GM10266 (cell line): ENCODE data around the gene KCNJ16.

ENCODE experiments used
- DNase-seq: peaks from one replicate; pipeline ENCODE4 v3.0.0; 2012; ENCODE audit errors: extremely low spot score
- CTCF ChIP-seq: IDR thresholded peaks from 2 replicates; pipeline ENCODE4 v1.5.1; 2012; ENCODE audit warnings: mild to moderate bottlenecking, low read depth; ENCODE audit not compliant: control insufficient read depth, insufficient read depth; ENCODE audit errors: missing control alignments

Gene KCNJ16

GRCh38 chr17:70124723-70125122, 49.7 kb downstream of the KCNJ16 start:
- no peak for DNase-seq
- no peak for TF ChIP-seq CTCF

GRCh38 chr17:70127221-70127873, 52.3 kb downstream of the KCNJ16 start:
- TF ChIP-seq CTCF = no peak
- DNase-seq = no peak

GRCh38 chr17:70128727-70129238, 53.8 kb downstream of the KCNJ16 start:
- DNase-seq = no peak
- no peak for TF ChIP-seq CTCF

- TF ChIP-seq CTCF = no peak
- DNase-seq = no peak
These were observed 55.3 kb downstream of the KCNJ16 start for GRCh38 chr17:70130289-70130688.

GRCh38 chr17:70132505-70132904, 57.5 kb downstream of the KCNJ16 start:
- DNase-seq = no peak

GRCh38 chr17:70134042-70134441, 59.0 kb downstream of the KCNJ16 start:
- TF ChIP-seq CTCF = no peak
- DNase-seq = no peak

More at GRCh38 chr17:70132505-70132904, 57.5 kb downstream of the KCNJ16 start:
- no peak for TF ChIP-seq CTCF

- TF ChIP-seq CTCF = no peak
- no peak for DNase-seq
These were observed 59.8 kb downstream of the KCNJ16 start for GRCh38 chr17:70134777-70135176.
